Panc1 (cell line): ENCODE results near the gene ERMAP. TPM values are rescaled to one million over a fixed set of nuclear protein-coding genes. Genes with fewer than 3 reads are reported as not detected.
"Not testable (repeated sequence)": the region's sequence is repeated elsewhere in the genome, so short reads cannot be mapped to it uniquely, and the experiment has no call there.

Experiments used
- ATAC-seq: fragments of 200-7000 bp; cut with Tn5 transposase; 2 replicates; pipeline ENCODE4 v1.9.1; 2020; ENCODE audit warnings: mild to moderate bottlenecking, moderate library complexity
- BruUV-seq: library from RNA; stranded (reverse); fragments of 400-500 nt; replicated peaks from 2 replicates; lab custom pipeline; 2021; lab: Mats Ljungman, UMichigan
- CTCF ChIA-PET: fragments of 300-600 bp; sonication (Branson Sonifier 250); formaldehyde crosslinking; loops from one replicate; lab custom pipeline; 2022; ENCODE audit warnings: antibody characterized with exemption; lab: Charles Lee
- POLR2A ChIA-PET: fragments of 300-600 bp; sonication (Branson Sonifier 250); formaldehyde crosslinking; loops from one replicate; lab custom pipeline; 2022; ENCODE audit warnings: antibody characterized with exemption; lab: Charles Lee
- DNase-seq: peaks from one replicate; pipeline ENCODE4 v3.0.0-alpha.2; 2010; ENCODE audit warnings: low read depth, low spot score
- H3K27ac ChIP-seq: 2 replicates; pipeline ENCODE4 v1.5.1; 2011; ENCODE audit warnings: mild to moderate bottlenecking, low read length, inconsistent platforms
- H3K27me3 ChIP-seq: fragments of 200-500 bp; sonication (Bioruptor generic); 2 replicates; pipeline ENCODE4 v1.6.0; 2014; ENCODE audit warnings: low read length, inconsistent platforms; ENCODE audit not compliant: control insufficient read depth, insufficient read depth
- H3K36me3 ChIP-seq: fragments of 200-500 bp; sonication (Bioruptor generic); 2 replicates; pipeline ENCODE4 v1.5.1; 2014; ENCODE audit warnings: inconsistent platforms, mild to moderate bottlenecking, low read length, moderate library complexity; ENCODE audit not compliant: control insufficient read depth, insufficient read depth
- H3K4me1 ChIP-seq: 2 replicates; pipeline ENCODE4 v1.5.1; 2011; ENCODE audit warnings: inconsistent platforms, mild to moderate bottlenecking, low read length, moderate library complexity; ENCODE audit not compliant: control insufficient read depth, insufficient read depth
- H3K4me3 ChIP-seq, 2 experiments: 2 replicates each; pipeline ENCODE4 v1.5.1; 2011 to 2012; ENCODE audit warnings: low read depth in 2 of 2, low read length in 2 of 2, mild to moderate bottlenecking in 2 of 2, inconsistent platforms in 1 of 2, moderate library complexity in 1 of 2
- H3K9me3 ChIP-seq: fragments of 200-500 bp; sonication (Bioruptor generic); 2 replicates; pipeline ENCODE4 v1.5.1; 2014; ENCODE audit warnings: low read depth, mild to moderate bottlenecking, inconsistent platforms, low read length, moderate library complexity; ENCODE audit not compliant: control insufficient read depth, insufficient read depth
- CTCF ChIP-seq: fragments of 450-650 bp; IDR thresholded peaks from 2 replicates; pipeline ENCODE4 v1.5.1; 2017; ENCODE audit warnings: mild to moderate bottlenecking
- POLR2AphosphoS5 ChIP-seq: IDR thresholded peaks from 2 replicates; pipeline ENCODE4 v1.6.1; 2012; ENCODE audit warnings: mild to moderate bottlenecking, low read depth, low read length, moderate library complexity
- REST ChIP-seq, 2 experiments: IDR thresholded peaks; 2 replicates each; pipeline ENCODE4 v1.6.1; 2011 to 2012; ENCODE audit warnings: low read depth in 2 of 2, control low read depth in 1 of 2, low read length in 1 of 2, mild to moderate bottlenecking in 1 of 2, moderate library complexity in 1 of 2; ENCODE audit not compliant: insufficient read depth in 1 of 2
- SIN3A ChIP-seq: IDR thresholded peaks from 2 replicates; pipeline ENCODE4 v1.6.1; 2012; ENCODE audit warnings: low read depth, mild to moderate bottlenecking, low read length, moderate library complexity, borderline replicate concordance; ENCODE audit not compliant: insufficient read depth
- TCF7L2 ChIP-seq: IDR thresholded peaks from 2 replicates; pipeline ENCODE4 v1.6.1; 2011; ENCODE audit warnings: mild to moderate bottlenecking, low read depth, low read length, inconsistent platforms
- in situ Hi-C: cut with HindIII; loops from 2 replicates; pipeline ENCODE4 v1.10.0; 2016; ENCODE audit warnings: low sequenced_read_pairs, low pct_unique_long_range_greater_than_20kb
- intact Hi-C: fragments of 100-400 bp; cut with micrococcal nuclease; formaldehyde crosslinking; loops from one replicate; pipeline ENCODE4 v1.10.0; 2022; ENCODE audit not compliant: unreplicated experiment
- total RNA-seq: library from RNA; stranded (reverse); gene quantifications from one replicate; pipeline ENCODE4 v1.2.1, GENCODE V29; 2021; ENCODE audit not compliant: unreplicated experiment

Gene ERMAP
- total RNA-seq, 1 experiment from 2014 or later = 15.3 TPM

GRCh38 chr1:42866549-42866948, 49.6 kb downstream of the ERMAP start:
- CTCF ChIA-PET = no interaction called here
- in situ Hi-C loops = no loop called here

GRCh38 chr1:42868466-42868865, 51.5 kb downstream of the ERMAP start:
- H3K36me3 ChIP-seq, H3K4me3 ChIP-seq, POLR2A ChIA-PET, CTCF ChIA-PET, H3K27me3 ChIP-seq, BruUV-seq, H3K27ac ChIP-seq, intact Hi-C loops, H3K4me1 ChIP-seq, DNase-seq, ATAC-seq, H3K9me3 ChIP-seq, in situ Hi-C loops: not testable (repeated sequence)

More at GRCh38 chr1:42866549-42866948, 49.6 kb downstream of the ERMAP start:
- DNase-seq (no peak), ATAC-seq (no peak)
- H3K27me3 ChIP-seq = peaks cover 7% of the 10 kb centered on the region; the same call in 1 of the 2 replicates
- H3K36me3 ChIP-seq = no peaks in the 10 kb centered on the region
- no peak overlapping the region for H3K4me3 ChIP-seq
- intact Hi-C loops = no loop called here
- POLR2A ChIA-PET = no interaction called here
- no peak overlapping the region for H3K27ac ChIP-seq
- no TSS peak for BruUV-seq
- no peaks in the 10 kb centered on the region for H3K4me1 ChIP-seq
- H3K9me3 ChIP-seq = no peaks in the 10 kb centered on the region
- TF ChIP-seq TCF7L2 = no peak
- no peak for TF ChIP-seq CTCF
- no peak for TF ChIP-seq SIN3A
- no peak for TF ChIP-seq POLR2AphosphoS5
- no peak for TF ChIP-seq REST (IDR thresholded peaks at IDR 0.05; ENCODE audit: insufficient read depth in 1 of 2, low read depth in 2 of 2, low read length in 1 of 2)

- H3K27me3 ChIP-seq, DNase-seq, H3K4me3 ChIP-seq, POLR2A ChIA-PET, ATAC-seq, CTCF ChIA-PET, intact Hi-C loops, H3K27ac ChIP-seq, H3K9me3 ChIP-seq, H3K36me3 ChIP-seq, H3K4me1 ChIP-seq, BruUV-seq, in situ Hi-C loops: not testable (repeated sequence)
Measured at GRCh38 chr1:42869254-42869653, 52.3 kb downstream of the ERMAP start.

GRCh38 chr1:42869751-42870150, 52.8 kb downstream of the ERMAP start:
- BruUV-seq, H3K27ac ChIP-seq, H3K4me1 ChIP-seq, in situ Hi-C loops, intact Hi-C loops, POLR2A ChIA-PET, H3K36me3 ChIP-seq, H3K4me3 ChIP-seq, CTCF ChIA-PET, H3K27me3 ChIP-seq, ATAC-seq, DNase-seq, H3K9me3 ChIP-seq: not testable (repeated sequence)

GRCh38 chr1:42873108-42873507, 56.2 kb downstream of the ERMAP start:
- in situ Hi-C loops, POLR2A ChIA-PET, H3K9me3 ChIP-seq, H3K4me1 ChIP-seq, H3K27me3 ChIP-seq, H3K27ac ChIP-seq, intact Hi-C loops, H3K36me3 ChIP-seq, CTCF ChIA-PET, H3K4me3 ChIP-seq, BruUV-seq, DNase-seq, ATAC-seq: not testable (repeated sequence)
